Measurements from ENCODE around the gene RAET1L. TPM values are rescaled to one million over a fixed set of nuclear protein-coding genes. Genes with fewer than 3 reads are reported as not detected.

Gene RAET1L
- total RNA-seq, 1 experiment from 2014 or later: not detected

DNA sequence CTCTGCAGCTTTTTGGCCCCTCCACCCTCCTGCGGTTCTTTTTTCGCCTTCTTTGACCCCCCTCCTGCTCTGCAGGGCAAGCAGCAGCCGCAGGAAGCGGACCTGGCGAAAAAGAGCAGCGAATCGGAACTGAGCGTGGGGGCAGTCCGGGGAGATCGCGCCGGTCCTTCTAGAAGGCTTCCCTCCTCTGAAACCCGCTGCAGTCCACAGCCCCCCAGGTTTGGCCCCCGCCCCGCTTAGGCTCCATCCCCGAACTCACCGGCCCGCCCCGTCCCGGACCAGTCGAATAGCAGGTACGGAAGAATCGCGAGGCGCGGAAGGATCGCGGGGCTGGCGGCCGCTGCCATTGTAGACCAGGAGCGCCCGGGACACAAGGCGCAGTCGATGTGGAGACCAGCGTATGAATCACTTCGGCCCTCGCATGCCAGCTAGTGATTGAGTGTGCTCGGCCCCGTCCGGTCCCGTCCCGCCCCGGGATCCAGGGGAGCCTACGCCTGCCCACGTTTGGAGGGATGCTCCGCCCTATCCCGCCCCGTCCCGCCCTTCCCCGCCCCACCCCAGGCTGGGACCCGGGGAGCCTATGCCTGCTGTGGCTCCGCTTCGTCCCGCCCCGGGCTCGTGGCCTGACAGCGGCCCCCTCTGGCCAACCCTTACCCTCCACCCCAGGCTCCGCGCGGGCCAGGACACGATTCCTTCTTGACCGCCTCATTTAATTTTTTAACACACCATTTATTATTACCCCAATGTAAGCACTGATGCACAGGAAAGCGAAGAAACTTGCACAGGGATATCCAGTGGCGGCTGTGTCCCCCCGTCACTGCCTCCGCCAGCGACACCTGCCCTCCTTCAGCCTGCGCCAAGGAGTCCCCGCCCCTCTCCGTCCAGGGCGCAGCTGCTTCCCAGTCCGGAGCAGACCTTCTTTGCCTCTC lies 43.7 kb upstream of the RAET1L start, which contains the start of gene ULBP3:
TSS of gene ULBP3 (minus strand) at position 402 of the 929 bp plus-strand sequence. CDS start at position 347, 55 bp downstream.
- intact Hi-C loops (cut with micrococcal nuclease; ENCODE audit: unreplicated experiment): no loop called here
- H3K27ac ChIP-seq (ENCODE audit: low read depth, low read length, poor library complexity, severe bottlenecking): no peak within 1 kb of the TSS
- CTCF ChIA-PET: no interaction called here
- no TSS peak for BruUV-seq (replicated peaks)
- H3K27me3 ChIP-seq (replicated peaks; ENCODE audit: insufficient read depth, low read depth, low read length, poor library complexity): no peaks in the 10 kb centered on the region
- TF ChIP-seq, protein P1, sequence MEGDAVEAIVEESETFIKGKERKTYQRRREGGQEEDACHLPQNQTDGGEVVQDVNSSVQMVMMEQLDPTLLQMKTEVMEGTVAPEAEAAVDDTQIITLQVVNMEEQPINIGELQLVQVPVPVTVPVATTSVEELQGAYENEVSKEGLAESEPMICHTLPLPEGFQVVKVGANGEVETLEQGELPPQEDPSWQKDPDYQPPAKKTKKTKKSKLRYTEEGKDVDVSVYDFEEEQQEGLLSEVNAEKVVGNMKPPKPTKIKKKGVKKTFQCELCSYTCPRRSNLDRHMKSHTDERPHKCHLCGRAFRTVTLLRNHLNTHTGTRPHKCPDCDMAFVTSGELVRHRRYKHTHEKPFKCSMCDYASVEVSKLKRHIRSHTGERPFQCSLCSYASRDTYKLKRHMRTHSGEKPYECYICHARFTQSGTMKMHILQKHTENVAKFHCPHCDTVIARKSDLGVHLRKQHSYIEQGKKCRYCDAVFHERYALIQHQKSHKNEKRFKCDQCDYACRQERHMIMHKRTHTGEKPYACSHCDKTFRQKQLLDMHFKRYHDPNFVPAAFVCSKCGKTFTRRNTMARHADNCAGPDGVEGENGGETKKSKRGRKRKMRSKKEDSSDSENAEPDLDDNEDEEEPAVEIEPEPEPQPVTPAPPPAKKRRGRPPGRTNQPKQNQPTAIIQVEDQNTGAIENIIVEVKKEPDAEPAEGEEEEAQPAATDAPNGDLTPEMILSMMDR (conservative IDR thresholded peaks at IDR 0.05; ENCODE audit: low read depth, low read length): peak; percentile 54
- TF ChIP-seq EZH2 (IDR thresholded peaks at IDR 0.05; ENCODE audit: borderline replicate concordance, low read depth, low read length, poor library complexity, severe bottlenecking): no peak
- H3K4me1 ChIP-seq (ENCODE audit: insufficient read depth, low read length, poor library complexity, severe bottlenecking): no peaks in the 10 kb centered on the region
- peak within 1 kb of the TSS; percentile 48 for H3K4me3 ChIP-seq (ENCODE audit: low read depth, low read length, poor library complexity, severe bottlenecking)
- no peaks in the 10 kb centered on the region for H3K36me3 ChIP-seq (ENCODE audit: insufficient read depth, low read length, poor library complexity, severe bottlenecking)
- POLR2A ChIA-PET (ENCODE audit: low non-redundant PET): no interaction called here
- no peaks in the 10 kb centered on the region for H3K9me3 ChIP-seq (ENCODE audit: low read depth, low read length, poor library complexity, severe bottlenecking)
- peak; percentile 84 for DNase-seq (ENCODE audit: low spot score)

DNA sequence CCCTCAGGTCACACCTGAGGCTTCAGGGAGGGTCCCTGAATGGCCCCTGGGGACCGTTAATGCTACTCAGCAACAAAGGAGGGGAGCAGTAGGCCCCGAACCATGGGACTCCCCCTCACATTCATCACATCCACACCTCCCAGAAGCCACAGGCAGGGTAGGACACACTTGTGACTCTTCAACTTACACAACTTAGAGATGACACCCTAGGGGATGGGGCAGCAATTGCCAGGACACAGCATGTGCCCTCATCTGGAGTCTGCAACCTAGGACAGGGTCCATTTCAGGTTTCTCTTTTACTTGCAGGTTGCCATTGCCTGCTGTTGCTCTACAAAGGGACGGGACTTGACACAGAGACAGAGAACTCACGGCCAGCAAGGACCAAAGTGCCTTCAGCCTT lies 42.8 kb upstream of the RAET1L start:
- Histone ChIP-seq H3K27ac (ENCODE audit: low read depth, low read length, poor library complexity, severe bottlenecking) (no peak overlapping the region), H3K4me3 (ENCODE audit: low read depth, low read length, poor library complexity, severe bottlenecking) (peak overlapping the region; percentile 48), H3K9me3 (ENCODE audit: low read depth, low read length, poor library complexity, severe bottlenecking) (no peaks in the 10 kb centered on the region), H3K36me3 (ENCODE audit: insufficient read depth, low read length, poor library complexity, severe bottlenecking) (no peaks in the 10 kb centered on the region), H3K27me3 (replicated peaks; ENCODE audit: insufficient read depth, low read depth, low read length, poor library complexity) (no peaks in the 10 kb centered on the region), H3K4me1 (ENCODE audit: insufficient read depth, low read length, poor library complexity, severe bottlenecking) (no peaks in the 10 kb centered on the region)
- intact Hi-C loops (cut with micrococcal nuclease; ENCODE audit: unreplicated experiment): no loop called here
- no peak for DNase-seq (ENCODE audit: low spot score)
- ChIA-PET CTCF (interaction anchor here (0.5 to 1.2 kb wide), 2 partner anchors 13 to 61 kb away, joined by 3 to 4 read pairs; no protein-coding TSS in a partner anchor), POLR2A (ENCODE audit: low non-redundant PET) (no interaction called here)
- TF ChIP-seq, protein P1 (conservative IDR thresholded peaks at IDR 0.05; ENCODE audit: low read depth, low read length): no peak
- no peak for TF ChIP-seq EZH2 (IDR thresholded peaks at IDR 0.05; ENCODE audit: borderline replicate concordance, low read depth, low read length, poor library complexity, severe bottlenecking)
- no TSS peak for BruUV-seq (replicated peaks)

DNA sequence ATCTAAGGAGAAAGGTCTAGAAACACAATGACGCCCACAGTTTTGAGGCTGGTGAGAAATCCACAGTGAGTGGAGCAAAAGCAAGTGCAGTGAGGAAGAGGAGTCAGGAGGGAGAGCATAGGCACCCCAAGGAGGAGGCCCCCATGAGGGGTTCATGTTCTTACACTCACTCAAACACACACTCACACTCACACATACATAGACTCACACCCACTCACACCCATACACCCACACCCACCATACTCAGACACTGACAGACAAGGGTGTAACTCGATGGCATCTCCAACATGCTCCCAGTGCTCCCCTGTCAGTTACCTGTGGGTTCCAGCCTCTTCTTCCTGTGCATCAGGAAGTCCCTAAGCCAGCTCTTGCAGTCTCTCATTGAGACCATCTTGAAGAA lies 39.8 kb upstream of the RAET1L start:
- no peaks in the 10 kb centered on the region for H3K4me1 ChIP-seq (ENCODE audit: insufficient read depth, low read length, poor library complexity, severe bottlenecking)
- intact Hi-C loops (cut with micrococcal nuclease; ENCODE audit: unreplicated experiment): no loop called here
- no peak overlapping the region for H3K4me3 ChIP-seq (ENCODE audit: low read depth, low read length, poor library complexity, severe bottlenecking)
- H3K27me3 ChIP-seq (replicated peaks; ENCODE audit: insufficient read depth, low read depth, low read length, poor library complexity): peaks cover 7% of the 10 kb centered on the region
- TF ChIP-seq EZH2 (IDR thresholded peaks at IDR 0.05; ENCODE audit: borderline replicate concordance, low read depth, low read length, poor library complexity, severe bottlenecking): no peak
- TF ChIP-seq, protein P1 (conservative IDR thresholded peaks at IDR 0.05; ENCODE audit: low read depth, low read length): no peak
- no peaks in the 10 kb centered on the region for H3K9me3 ChIP-seq (ENCODE audit: low read depth, low read length, poor library complexity, severe bottlenecking)
- ChIA-PET POLR2A (ENCODE audit: low non-redundant PET) (no interaction called here), CTCF (interaction anchor here (0.6 kb wide), 1 partner anchor 750 kb away, joined by 3 read pairs; no protein-coding TSS in a partner anchor)
- BruUV-seq (replicated peaks): no TSS peak
- no peaks in the 10 kb centered on the region for H3K36me3 ChIP-seq (ENCODE audit: insufficient read depth, low read length, poor library complexity, severe bottlenecking)
- DNase-seq (ENCODE audit: low spot score): no peak
- no peak overlapping the region for H3K27ac ChIP-seq (ENCODE audit: low read depth, low read length, poor library complexity, severe bottlenecking)

Data from A673 (cell line).